HG03025 (cell line): ENCODE results near the gene DIS3L2.
"Not testable (repeated sequence)": the region's sequence is repeated elsewhere in the genome, so short reads cannot be mapped to it uniquely, and the experiment has no call there.

ENCODE experiments used
- ATAC-seq: cut with Tn5 transposase; IDR thresholded peaks from one replicate; pipeline ENCODE4 v1.9.1; 2021; ENCODE audit warnings: mild to moderate bottlenecking, moderate library complexity; ENCODE audit not compliant: unreplicated experiment, low FRiP score

DIS3L2 gene

GRCh38 chr2:232142502-232142901 is 181.0 kb downstream of the DIS3L2 start:
- ATAC-seq = no peak

- ATAC-seq = no peak
Observed at GRCh38 chr2:232146294-232146693, 184.8 kb downstream of the DIS3L2 start.

DNA sequence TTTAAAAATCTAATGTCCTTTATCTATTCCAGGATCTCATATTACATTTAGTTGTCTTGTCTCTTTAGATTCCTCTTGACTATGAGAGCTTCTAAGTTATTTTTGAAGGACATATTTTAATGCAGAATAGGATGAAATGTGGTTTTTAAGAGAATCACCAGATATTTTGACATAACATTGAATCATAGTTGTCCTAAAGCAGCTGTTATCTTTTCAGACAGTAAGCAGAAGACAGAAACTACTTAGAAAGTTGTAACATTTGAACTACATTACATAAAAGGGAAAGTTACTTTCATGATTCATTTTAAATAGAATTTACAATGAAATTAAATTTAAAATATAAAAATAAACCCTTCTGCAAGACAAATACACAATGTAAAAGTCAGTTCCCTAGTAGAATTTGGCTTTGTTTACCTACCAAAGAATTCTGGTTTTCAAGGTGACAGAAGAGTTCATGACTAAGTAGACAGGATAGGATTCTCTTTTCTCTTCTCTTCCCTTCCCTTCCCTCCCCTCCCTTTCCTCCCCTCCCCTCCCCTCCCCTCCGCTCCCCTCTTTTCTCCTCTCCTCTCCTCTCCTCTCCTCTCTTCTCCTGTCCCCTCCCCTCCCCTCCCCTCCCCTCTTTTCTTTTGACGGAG is 186.0 kb downstream of the DIS3L2 start:
- no peak for ATAC-seq

GRCh38 chr2:232162187-232162586 is 200.7 kb downstream of the DIS3L2 start:
- ATAC-seq = no peak

- ATAC-seq = no peak
Observed at GRCh38 chr2:232170396-232170795, 208.9 kb downstream of the DIS3L2 start.

DNA sequence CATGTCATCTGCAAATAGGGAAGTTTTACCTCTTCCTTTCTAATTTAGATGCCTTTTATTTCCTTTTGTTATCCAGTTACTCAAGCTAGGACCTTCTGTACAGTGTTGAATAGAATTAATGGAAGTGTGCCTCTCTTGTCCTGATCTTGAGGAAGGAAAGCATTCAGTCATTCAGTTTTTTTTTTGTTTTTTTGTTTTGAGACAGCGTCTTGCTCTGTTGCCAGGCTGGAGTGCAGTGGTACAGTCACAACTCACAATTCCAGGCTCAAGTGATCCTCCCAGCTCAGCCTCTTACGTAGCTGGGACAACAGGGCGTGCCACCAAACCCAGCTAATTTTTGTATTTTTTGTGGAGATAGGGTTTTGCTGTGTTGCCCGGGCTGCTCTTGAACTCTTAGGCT is 213.1 kb downstream of the DIS3L2 start:
- no peak for ATAC-seq

DNA sequence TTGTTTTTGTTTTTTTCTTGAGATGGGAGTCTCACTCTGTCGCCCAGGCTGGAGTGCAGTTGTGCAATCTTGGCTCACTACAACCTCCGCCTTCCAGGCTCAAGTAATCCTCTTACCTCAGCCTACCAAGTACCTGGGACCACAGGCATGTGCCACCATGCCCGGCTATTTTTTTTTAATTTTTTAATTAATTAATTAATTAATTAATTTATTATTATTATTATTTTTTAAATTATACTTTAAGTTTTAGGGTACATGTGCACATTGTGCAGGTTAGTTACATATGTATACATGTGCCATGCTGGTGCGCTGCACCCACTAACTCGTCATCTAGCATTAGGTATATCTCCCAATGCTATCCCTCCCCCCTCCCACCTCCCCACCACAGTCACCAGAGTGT is 215.1 kb downstream of the DIS3L2 start:
- ATAC-seq = not testable (repeated sequence)

GRCh38 chr2:232183279-232183678 is 221.8 kb downstream of the DIS3L2 start:
- no peak for ATAC-seq

DNA sequence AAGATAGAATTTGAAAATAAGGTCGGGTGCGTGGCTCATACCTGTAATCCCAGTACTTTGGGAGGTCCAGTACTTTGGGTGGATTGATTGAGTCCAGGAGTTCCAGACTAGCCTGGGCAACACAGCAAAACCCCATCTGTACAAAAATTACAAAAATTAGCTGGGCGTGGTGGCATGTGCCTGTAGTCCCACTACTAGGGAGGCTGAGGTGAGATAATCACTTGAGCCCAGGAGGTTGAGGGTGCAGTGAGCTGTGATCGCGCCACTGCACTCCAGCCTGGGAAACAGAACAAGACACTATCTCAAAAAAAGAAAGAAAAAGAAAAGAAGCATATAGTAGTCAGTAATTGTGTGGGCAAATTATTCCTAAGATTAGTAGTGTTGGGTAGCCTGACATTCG is 222.8 kb downstream of the DIS3L2 start:
- no peak for ATAC-seq

GRCh38 chr2:232190796-232191195 is 229.3 kb downstream of the DIS3L2 start:
- ATAC-seq = no peak

DNA sequence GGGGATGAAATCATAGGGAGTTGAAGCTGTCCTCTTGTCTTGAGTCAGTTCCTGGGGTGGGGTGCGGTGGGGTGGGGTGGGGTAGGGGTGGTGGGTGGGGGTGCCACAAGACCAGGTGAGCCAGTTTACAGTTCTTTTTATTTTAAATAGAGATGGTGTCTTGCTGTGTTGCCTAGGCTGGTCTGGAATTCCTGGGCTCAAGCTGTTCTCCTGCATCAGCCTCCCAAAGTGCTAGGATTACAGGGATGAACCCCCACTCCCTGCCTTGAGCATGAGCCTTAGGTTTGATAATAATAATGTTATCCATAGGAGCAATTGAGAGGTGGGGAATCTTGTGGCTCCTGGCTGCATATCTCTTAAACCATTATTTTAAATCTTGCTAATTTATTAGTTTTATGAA is 234.0 kb downstream of the DIS3L2 start:
- ATAC-seq = no peak

GRCh38 chr2:232196802-232197201 is 235.3 kb downstream of the DIS3L2 start:
- no peak for ATAC-seq

DNA sequence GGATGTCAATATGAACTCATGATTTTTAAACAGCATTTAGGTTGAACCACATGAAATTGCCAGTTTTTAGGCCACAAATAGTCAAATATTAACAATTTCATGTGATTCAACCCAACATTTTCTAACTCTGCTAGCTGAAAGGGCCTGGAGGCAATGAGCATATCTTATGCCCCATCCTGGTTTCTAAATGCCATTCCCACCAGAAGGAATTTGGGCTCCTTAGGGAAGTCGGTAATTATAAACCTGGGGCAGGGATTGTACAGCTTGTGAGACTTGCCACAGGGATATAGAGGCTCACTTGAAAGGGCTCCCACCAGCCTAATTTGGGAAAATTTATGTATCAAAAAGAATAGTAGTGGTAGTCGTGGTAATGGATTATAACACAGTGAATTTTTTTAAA is 238.7 kb downstream of the DIS3L2 start:
- ATAC-seq = no peak

DNA sequence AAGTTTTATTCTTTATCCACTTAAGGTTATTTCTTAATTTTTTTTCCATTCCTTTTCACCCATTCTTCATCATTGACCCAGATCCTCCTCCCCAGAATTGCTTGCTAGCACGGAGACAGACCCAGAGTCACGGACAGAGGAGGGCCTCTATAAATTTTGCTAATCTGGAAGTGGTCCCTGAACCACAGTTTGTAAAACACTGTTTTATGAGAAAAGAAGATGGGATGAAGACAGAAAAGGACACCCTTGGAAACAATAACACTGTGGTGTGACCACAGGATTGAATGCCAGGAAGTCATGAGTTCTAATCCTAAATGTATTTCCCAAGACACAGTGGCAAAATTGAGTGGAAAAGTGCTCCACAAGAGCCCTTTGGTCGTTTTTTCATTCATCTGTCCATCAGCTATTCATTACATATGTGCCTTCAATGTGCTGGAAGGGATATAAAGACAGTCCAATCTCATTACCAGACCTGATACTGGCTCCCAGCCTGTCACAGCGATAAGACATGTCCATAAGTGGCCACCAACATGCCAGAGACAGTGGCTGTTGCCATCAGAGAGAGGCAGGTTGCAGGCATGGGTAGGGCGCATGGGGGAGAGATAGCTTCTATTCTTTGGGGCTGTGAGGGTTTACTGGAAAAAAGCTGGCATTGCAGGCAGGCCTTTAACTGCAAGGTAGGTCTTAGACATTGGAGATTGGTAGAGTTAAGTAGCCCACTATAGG is 241.8 kb downstream of the DIS3L2 start:
- no peak for ATAC-seq

DNA sequence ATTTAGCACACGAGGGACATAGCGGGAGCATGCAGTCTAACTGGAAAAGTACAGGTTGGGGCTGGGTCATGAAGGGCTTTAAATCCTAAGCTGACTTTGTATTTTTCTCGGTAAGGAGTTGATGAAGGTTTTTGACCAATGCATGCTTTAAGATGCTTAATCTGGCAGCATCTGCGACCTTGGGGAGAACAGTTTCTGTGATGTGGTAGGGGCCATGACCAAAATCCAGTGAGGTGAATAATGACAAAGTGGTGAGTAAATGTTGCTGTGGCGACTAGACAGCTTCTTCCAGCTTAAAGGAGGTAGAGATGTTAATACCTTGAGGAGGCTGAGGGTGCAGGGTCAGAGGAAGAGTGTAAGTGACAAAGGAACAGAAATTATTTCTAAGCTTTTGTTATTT is 242.4 kb downstream of the DIS3L2 start:
- ATAC-seq = no peak

DNA sequence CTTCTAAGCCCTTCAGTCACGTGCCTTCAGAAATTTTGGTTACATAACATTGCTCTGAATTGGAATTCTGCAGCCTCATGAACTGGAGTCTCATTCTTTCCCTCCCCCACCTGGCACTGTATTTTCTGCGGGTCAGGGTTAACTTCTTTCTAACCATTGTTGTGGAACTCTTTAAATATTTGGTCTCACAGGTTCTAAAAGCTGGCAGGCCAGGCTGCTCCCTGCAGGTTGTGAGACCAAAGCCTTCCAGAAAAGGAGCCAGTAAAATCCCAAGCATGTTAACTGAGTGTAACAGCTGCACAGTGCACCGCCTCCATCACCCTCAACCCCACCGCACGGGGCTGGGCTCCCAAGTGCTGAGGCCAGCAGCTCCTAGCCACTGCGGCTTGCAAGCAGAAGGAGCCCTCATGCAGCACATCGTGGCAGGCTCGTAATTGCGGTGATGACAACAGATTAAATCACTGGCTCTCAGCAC is 243.0 kb downstream of the DIS3L2 start:
- no peak for ATAC-seq

DNA sequence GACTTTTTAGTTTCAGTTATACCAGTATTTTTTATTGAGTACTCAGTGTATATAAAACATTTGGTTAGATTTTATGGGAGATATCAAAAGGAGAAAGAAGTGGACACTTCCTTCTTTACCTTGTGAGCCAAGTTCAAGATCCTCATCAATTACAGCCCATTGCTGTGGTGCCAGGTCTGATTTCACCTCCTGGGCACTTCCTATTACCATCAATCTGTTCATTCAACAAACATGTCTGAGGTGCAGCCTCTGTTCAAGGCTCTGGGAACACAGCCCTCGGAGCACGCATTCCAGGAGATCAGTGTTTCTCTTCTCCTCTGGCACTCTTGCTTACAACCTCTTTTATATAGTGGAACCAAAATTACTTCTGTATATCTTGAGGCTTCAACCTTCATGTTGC is 245.7 kb downstream of the DIS3L2 start:
- ATAC-seq = no peak

DNA sequence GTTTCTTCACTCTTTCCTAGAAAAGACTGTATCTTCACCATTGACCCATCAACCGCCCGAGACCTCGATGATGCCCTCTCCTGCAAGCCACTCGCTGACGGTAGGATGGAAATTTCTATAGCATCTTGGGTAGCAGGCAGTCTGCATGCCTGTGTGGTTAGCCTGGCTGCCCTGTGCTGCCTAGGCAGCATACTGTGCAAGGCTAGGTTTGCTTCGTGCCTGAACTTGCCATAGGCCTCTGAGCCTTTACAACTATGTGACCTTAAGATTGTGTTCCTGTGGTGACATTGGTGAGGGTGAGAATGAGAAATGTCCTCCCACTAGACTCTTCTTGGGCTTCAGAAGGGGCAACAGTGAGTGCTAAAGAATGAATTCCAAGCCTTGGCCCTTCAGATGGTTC is 248.8 kb downstream of the DIS3L2 start:
- no peak for ATAC-seq

GRCh38 chr2:232211743-232212686 is 250.5 kb downstream of the DIS3L2 start:
- ATAC-seq = no peak

DNA sequence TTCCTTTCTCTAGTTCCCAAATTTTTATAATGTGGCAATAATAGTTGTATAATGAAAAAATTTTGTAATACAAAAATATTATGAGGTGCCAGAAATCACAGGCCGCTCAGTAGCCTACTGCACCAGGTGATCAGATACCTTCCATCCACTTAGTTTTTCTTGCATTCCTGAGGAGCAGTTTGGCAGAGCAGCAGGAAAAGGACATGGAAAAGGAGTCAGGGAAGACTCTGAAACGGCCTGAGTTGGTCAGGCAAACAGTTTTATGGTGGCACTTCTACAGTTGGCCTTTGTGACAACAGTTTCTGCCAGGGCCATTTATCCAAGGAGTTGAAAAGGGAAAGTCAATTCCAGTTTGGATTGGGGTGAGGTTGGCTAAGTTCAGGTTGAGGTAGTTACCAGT is 251.7 kb downstream of the DIS3L2 start:
- ATAC-seq = no peak

- no peak for ATAC-seq
Observed at GRCh38 chr2:232214053-232214452, 252.5 kb downstream of the DIS3L2 start.
